NCI-H146 (cell line): ENCODE data around the gene MT1G.

Experiments used
- DNase-seq: peaks from one replicate; lab custom pipeline; 2025; lab: John Stamatoyannopoulos, UW

The MT1G gene

GRCh38 chr16:56617212-56618085, 50.4 kb downstream of the MT1G start:
- DNase-seq, result no peak
